ENCODE results near the gene MBD2.

GRCh38 chr18:54184836-54185235 lies 39.6 kb downstream of the MBD2 start:
- TF ChIP-seq CTCF (optimal IDR thresholded peaks at IDR 0.05 in 1 of 3, IDR thresholded peaks at IDR 0.05 in 1 of 3, conservative IDR thresholded peaks at IDR 0.05 in 1 of 3; ENCODE audit: extremely low read depth in 1 of 3, insufficient read depth in 2 of 3, low read length in 3 of 3) (no peak), EZH2 (IDR thresholded peaks at IDR 0.05; ENCODE audit: low read length) (no peak)

Measured in keratinocyte (primary cell).